OCI-LY1 (cell line): ENCODE results near the gene SPO11.

ENCODE experiments used
- CTCF ChIP-seq: fragments of 200-600 bp; sonication (generic), shearing (Covaris generic); IDR thresholded peaks from 2 replicates; pipeline ENCODE4 v1.5.1; 2017; ENCODE audit warnings: mild to moderate bottlenecking, antibody characterized with exemption, low read length, moderate library complexity, mixed read lengths
- EZH2 ChIP-seq: fragments of 200-600 bp; sonication (generic), shearing (Covaris generic); IDR thresholded peaks from 2 replicates; pipeline ENCODE4 v1.8.0; 2017; ENCODE audit warnings: borderline replicate concordance, mixed run types, mild to moderate bottlenecking, antibody characterized with exemption, low read length, moderate library complexity, mixed read lengths

- TF ChIP-seq CTCF, result no peak
- no peak for TF ChIP-seq EZH2
These were observed 55.6 kb downstream of the SPO11 start for GRCh38 chr20:57384953-57385761.
